Breast epithelium (tissue), 3 donors: ENCODE results near the gene BRIX1.

Experiments used
- POLR2AphosphoS5 ChIP-seq, 3 donors: sonication (generic); formaldehyde crosslinking; IDR thresholded peaks; one replicate each; pipeline ENCODE4 v1.6.1; 2017; ENCODE audit warnings: antibody characterized with exemption in 3 of 3
- TF ChIP-seq, protein P1 (sequence below), 3 donors: fragments of 450-650 bp; IDR thresholded peaks; one replicate each; pipeline ENCODE4 v1.5.1; 2016 to 2017; ENCODE audit warnings: antibody characterized with exemption in 3 of 3, mild to moderate bottlenecking in 3 of 3, moderate library complexity in 3 of 3

DNA sequence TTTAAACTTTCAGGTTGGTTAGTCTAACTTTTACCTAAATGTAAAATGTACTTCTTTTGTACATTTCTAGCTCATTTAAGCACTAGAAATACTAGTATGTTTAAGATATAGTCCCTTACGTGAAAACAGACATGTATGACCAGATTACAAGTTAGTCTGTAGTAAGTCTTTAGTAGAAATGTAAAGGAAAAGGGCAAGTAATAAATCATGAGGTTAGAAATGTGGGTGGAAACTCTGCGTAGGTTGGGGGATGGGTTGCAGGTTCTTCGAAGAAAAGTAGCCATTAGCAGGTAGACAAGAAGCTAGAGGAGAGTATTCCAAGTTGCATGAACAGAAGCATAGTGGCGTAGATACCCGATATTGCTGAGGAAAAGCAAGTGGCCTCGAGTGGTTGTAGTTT, 23.1 kb upstream of the BRIX1 start:
- TF ChIP-seq, protein P1, sequence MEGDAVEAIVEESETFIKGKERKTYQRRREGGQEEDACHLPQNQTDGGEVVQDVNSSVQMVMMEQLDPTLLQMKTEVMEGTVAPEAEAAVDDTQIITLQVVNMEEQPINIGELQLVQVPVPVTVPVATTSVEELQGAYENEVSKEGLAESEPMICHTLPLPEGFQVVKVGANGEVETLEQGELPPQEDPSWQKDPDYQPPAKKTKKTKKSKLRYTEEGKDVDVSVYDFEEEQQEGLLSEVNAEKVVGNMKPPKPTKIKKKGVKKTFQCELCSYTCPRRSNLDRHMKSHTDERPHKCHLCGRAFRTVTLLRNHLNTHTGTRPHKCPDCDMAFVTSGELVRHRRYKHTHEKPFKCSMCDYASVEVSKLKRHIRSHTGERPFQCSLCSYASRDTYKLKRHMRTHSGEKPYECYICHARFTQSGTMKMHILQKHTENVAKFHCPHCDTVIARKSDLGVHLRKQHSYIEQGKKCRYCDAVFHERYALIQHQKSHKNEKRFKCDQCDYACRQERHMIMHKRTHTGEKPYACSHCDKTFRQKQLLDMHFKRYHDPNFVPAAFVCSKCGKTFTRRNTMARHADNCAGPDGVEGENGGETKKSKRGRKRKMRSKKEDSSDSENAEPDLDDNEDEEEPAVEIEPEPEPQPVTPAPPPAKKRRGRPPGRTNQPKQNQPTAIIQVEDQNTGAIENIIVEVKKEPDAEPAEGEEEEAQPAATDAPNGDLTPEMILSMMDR (IDR thresholded peaks at IDR 0.05) = no peak
- TF ChIP-seq POLR2AphosphoS5 (IDR thresholded peaks at IDR 0.05) = no peak
